Activated CD4-positive, alpha-beta T cell treated with anti-CD3 and anti-CD28 coated beads, Interleukin-2, amount 50 U/mL, for 16 hours (primary cell): Measurements from ENCODE around the gene DCAF8L2.
"Not testable (repeated sequence)": the region's sequence is repeated elsewhere in the genome, so short reads cannot be mapped to it uniquely, and the experiment has no call there.

Experiments
- DNase-seq: peaks from one replicate; pipeline ENCODE4 v3.0.0-alpha.2; 2020

Gene DCAF8L2

GRCh38 chrX:27590044-27590443, at the start of gene DCAF8L2:
Gene DCAF8L2 (plus strand): TSS chrX:27590344. CDS start chrX:27746896, 156,552 bp downstream.
- no peak for DNase-seq

- not testable (repeated sequence) for DNase-seq
These were observed 49.0 kb upstream of the DCAF8L2 start for GRCh38 chrX:27541161-27541560.

GRCh38 chrX:27548624-27549023, 41.5 kb upstream of the DCAF8L2 start:
- no peak for DNase-seq

GRCh38 chrX:27549688-27550087, 40.5 kb upstream of the DCAF8L2 start:
- no peak for DNase-seq

- DNase-seq = peak; percentile 5
These were observed 34.6 kb upstream of the DCAF8L2 start for GRCh38 chrX:27555514-27555913.

GRCh38 chrX:27565992-27566391, 24.2 kb upstream of the DCAF8L2 start:
- DNase-seq = no peak

GRCh38 chrX:27571164-27571563, 19.0 kb upstream of the DCAF8L2 start:
- DNase-seq = no peak

GRCh38 chrX:27575565-27575964, 14.6 kb upstream of the DCAF8L2 start:
- no peak for DNase-seq

GRCh38 chrX:27583976-27584375, 6.2 kb upstream of the DCAF8L2 start:
- no peak for DNase-seq

- no peak for DNase-seq
These were observed 1.8 kb downstream of the DCAF8L2 start for GRCh38 chrX:27591938-27592337.

- DNase-seq = no peak
These were observed 7.4 kb downstream of the DCAF8L2 start for GRCh38 chrX:27597508-27597907.

GRCh38 chrX:27598312-27598711, 8.2 kb downstream of the DCAF8L2 start:
- DNase-seq = no peak

GRCh38 chrX:27599928-27600327, 9.8 kb downstream of the DCAF8L2 start:
- no peak for DNase-seq

- no peak for DNase-seq
These were observed 10.5 kb downstream of the DCAF8L2 start for GRCh38 chrX:27600686-27601085.

- DNase-seq = no peak
These were observed 18.5 kb downstream of the DCAF8L2 start for GRCh38 chrX:27608671-27609070.

GRCh38 chrX:27619459-27619858, 29.3 kb downstream of the DCAF8L2 start:
- no peak for DNase-seq

- DNase-seq = peak; percentile 8
These were observed 29.8 kb downstream of the DCAF8L2 start for GRCh38 chrX:27619975-27620374.

GRCh38 chrX:27622883-27623282, 32.7 kb downstream of the DCAF8L2 start:
- no peak for DNase-seq

- no peak for DNase-seq
These were observed 35.9 kb downstream of the DCAF8L2 start for GRCh38 chrX:27626066-27626465.

GRCh38 chrX:27633328-27633727, 43.2 kb downstream of the DCAF8L2 start:
- no peak for DNase-seq

GRCh38 chrX:27656581-27656980, 66.4 kb downstream of the DCAF8L2 start:
- no peak for DNase-seq

GRCh38 chrX:27660878-27661277, 70.7 kb downstream of the DCAF8L2 start:
- DNase-seq = no peak

- no peak for DNase-seq
These were observed 81.1 kb downstream of the DCAF8L2 start for GRCh38 chrX:27671234-27671633.

GRCh38 chrX:27674491-27674890, 84.3 kb downstream of the DCAF8L2 start:
- no peak for DNase-seq

- no peak for DNase-seq
These were observed 85.3 kb downstream of the DCAF8L2 start for GRCh38 chrX:27675493-27675892.

GRCh38 chrX:27679281-27679680, 89.1 kb downstream of the DCAF8L2 start:
- DNase-seq = no peak
